Measurements from ENCODE around the gene GCSH.

GCSH gene

GRCh38 chr16:81095953-81096714 is at the start of gene GCSH:
TSS of gene GCSH (minus strand) at chr16:81096395. CDS start at chr16:81096278, 117 bp downstream.
- Mint-ChIP-seq H3K36me3 (ENCODE audit: insufficient read depth) (no peaks in the 10 kb centered on the region), H3K4me1 (peaks cover 6% of the 10 kb centered on the region), H3K27ac (ENCODE audit: low read depth) (peak within 1 kb of the TSS; percentile 19), H3K9me3 (no peaks in the 10 kb centered on the region), H3K4me3 (peak within 1 kb of the TSS; percentile 52), H3K27me3 (no peaks in the 10 kb centered on the region)
- ATAC-seq (replicated peaks; ENCODE audit: extremely low read depth, poor library complexity, severe bottlenecking) (peak; percentile 99), DNase-seq (ENCODE audit: low spot score in 2 of 2) (peak; percentile 94 to 97)

DNA sequence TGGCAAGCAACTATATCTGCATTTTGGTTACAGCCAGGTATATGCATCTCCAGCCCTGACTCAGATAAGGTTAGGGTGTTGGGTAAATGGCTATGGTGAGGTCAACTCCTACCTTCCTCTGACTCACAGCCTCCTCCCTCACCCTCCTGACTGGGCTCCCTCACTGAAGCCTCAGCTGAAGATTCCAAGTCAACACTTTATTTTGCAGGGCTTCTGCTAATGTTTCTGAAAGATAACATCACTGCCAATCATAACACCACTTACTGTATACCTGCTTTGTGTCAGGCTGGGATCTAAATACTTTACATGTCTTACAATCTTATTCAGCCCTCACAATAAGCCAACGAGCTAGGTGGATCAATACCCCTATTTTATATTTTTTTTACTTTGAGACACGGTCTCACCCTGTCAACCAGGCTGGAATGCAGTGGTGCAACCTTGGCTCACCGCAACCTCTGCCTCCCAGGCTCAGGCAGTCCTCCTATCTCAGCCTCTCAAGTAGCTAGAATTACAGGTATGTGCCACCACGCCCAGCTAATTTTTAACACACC is 47.8 kb upstream of the GCSH start:
- Mint-ChIP-seq H3K9me3 (no peaks in the 10 kb centered on the region), H3K27ac (ENCODE audit: low read depth) (no peak overlapping the region), H3K4me1 (no peaks in the 10 kb centered on the region), H3K4me3 (no peak overlapping the region), H3K27me3 (peaks cover 35% of the 10 kb centered on the region), H3K36me3 (ENCODE audit: insufficient read depth) (no peaks in the 10 kb centered on the region)
- no peak for DNase-seq (ENCODE audit: low spot score in 2 of 2)
- ATAC-seq (replicated peaks; ENCODE audit: extremely low read depth, poor library complexity, severe bottlenecking) = no peak

DNA sequence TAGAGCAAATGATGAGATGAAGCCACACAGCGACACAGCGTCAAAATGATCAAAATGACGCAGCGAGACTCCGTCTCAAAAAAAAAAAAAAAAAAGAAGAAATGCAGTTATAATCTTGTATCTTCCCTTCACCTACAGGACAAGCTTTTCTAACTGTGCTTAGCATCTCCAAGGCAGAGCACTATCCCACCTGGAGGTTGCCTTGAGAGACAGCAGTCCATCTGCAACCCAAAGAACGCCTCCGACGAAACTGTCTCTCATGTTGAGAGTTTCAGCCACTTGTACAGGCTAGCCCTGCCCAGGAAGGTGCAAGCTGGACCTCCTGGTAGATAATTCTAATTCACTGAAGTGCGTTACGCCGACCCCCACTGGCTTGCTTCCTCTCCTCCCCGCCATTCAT is 46.7 kb upstream of the GCSH start:
- Mint-ChIP-seq H3K9me3 (no peaks in the 10 kb centered on the region), H3K27ac (ENCODE audit: low read depth) (no peak overlapping the region), H3K4me3 (no peak overlapping the region), H3K4me1 (no peaks in the 10 kb centered on the region), H3K27me3 (peaks cover 35% of the 10 kb centered on the region), H3K36me3 (ENCODE audit: insufficient read depth) (peaks cover 2% of the 10 kb centered on the region)
- no peak for DNase-seq (ENCODE audit: low spot score in 2 of 2)
- ATAC-seq (replicated peaks; ENCODE audit: extremely low read depth, poor library complexity, severe bottlenecking) = no peak

GRCh38 chr16:81140930-81141780 is 45.0 kb upstream of the GCSH start:
- H3K27me3 Mint-ChIP-seq = peaks cover 26% of the 10 kb centered on the region
- ATAC-seq (replicated peaks; ENCODE audit: extremely low read depth, poor library complexity, severe bottlenecking) (no peak), DNase-seq (ENCODE audit: low spot score in 2 of 2) (no peak)
- H3K4me1 Mint-ChIP-seq = no peaks in the 10 kb centered on the region
- no peak overlapping the region for H3K27ac Mint-ChIP-seq (ENCODE audit: low read depth)
- peaks cover 2% of the 10 kb centered on the region for H3K36me3 Mint-ChIP-seq (ENCODE audit: insufficient read depth)
- no peaks in the 10 kb centered on the region for H3K9me3 Mint-ChIP-seq
- no peak overlapping the region for H3K4me3 Mint-ChIP-seq

- Mint-ChIP-seq H3K4me3 (no peak overlapping the region), H3K36me3 (ENCODE audit: insufficient read depth) (peaks cover 2% of the 10 kb centered on the region), H3K27ac (ENCODE audit: low read depth) (no peak overlapping the region), H3K9me3 (no peaks in the 10 kb centered on the region), H3K4me1 (no peaks in the 10 kb centered on the region), H3K27me3 (peaks cover 14% of the 10 kb centered on the region)
- ATAC-seq (replicated peaks; ENCODE audit: extremely low read depth, poor library complexity, severe bottlenecking) (no peak), DNase-seq (ENCODE audit: low spot score in 2 of 2) (no peak)
Measured at GRCh38 chr16:81138831-81139557, 42.8 kb upstream of the GCSH start.

GRCh38 chr16:81137754-81138153 is 41.6 kb upstream of the GCSH start:
- H3K36me3 Mint-ChIP-seq (ENCODE audit: insufficient read depth) = peaks cover 2% of the 10 kb centered on the region
- ATAC-seq (replicated peaks; ENCODE audit: extremely low read depth, poor library complexity, severe bottlenecking) = no peak
- no peak for DNase-seq (ENCODE audit: low spot score in 2 of 2)
- no peaks in the 10 kb centered on the region for H3K9me3 Mint-ChIP-seq
- peaks cover 1% of the 10 kb centered on the region for H3K27me3 Mint-ChIP-seq
- no peaks in the 10 kb centered on the region for H3K4me1 Mint-ChIP-seq
- no peak overlapping the region for H3K4me3 Mint-ChIP-seq
- no peak overlapping the region for H3K27ac Mint-ChIP-seq (ENCODE audit: low read depth)

DNA sequence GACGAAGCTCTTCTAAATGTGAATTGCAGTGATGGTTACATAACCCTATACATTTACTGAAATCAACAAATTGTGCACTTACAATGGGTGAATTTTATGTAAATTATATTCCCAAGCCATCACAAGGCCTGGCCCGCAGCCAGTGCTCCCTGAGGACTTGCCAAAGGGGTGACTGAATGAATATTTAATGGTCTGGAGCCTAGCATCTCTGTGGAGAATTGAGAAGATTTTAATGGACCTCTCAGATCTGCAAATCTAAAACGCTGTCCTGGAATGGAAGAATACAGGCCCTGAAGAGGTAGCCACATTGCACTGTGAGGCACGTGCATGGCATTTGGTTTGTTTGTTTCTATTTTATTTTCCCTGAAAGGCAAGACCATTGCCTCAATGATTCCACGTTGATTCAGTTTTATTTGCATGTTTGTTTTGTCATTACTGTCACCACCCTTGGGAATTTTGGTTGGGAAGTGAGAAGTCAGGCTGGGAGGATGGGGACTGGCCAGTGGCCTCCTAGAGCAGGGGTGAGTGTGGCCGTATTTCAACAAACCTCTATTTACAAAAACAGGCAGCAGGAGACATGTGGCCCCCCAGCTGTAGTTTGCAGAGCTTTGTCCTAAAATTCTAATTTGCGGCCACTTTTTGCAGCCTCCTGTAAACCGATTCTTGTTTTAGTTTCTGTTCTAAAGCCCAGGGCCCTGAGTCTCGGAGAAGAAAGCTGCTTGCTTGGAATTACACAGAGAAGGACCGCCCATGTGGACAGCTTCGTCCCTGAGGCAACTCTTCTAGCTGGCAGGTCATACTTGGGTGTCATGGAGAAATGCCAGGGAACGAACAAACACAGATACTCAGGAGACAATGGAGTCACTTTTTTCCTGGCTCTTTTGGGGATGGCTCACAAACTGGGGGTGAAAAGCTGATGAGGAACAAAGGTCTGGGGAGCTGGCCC is 40.5 kb upstream of the GCSH start:
- no peak for ATAC-seq (replicated peaks; ENCODE audit: extremely low read depth, poor library complexity, severe bottlenecking)

DNA sequence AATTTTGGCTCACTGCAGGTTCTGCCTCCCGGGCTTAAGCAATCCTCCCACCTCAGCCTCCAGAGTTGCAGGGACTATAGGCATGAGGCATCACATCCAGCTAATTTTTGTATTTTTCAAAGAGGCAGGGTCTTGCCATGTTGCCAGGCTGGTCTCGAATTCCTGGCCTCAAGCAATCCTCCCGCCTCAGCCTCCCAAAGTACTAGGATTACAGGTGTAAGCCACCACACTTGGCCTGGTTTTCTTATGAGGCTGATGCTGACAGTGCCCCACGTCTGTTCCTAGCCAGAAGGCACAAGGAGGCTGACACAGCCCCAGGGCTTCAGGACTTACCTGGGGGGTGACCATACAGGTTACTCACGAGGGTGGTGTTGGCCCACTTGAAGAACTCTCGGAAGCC is 33.9 kb upstream of the GCSH start:
- no peaks in the 10 kb centered on the region for H3K36me3 Mint-ChIP-seq (ENCODE audit: insufficient read depth)
- DNase-seq (ENCODE audit: low spot score in 2 of 2) (no peak), ATAC-seq (replicated peaks; ENCODE audit: extremely low read depth, poor library complexity, severe bottlenecking) (no peak)
- H3K27me3 Mint-ChIP-seq = no peaks in the 10 kb centered on the region
- no peak overlapping the region for H3K27ac Mint-ChIP-seq (ENCODE audit: low read depth)
- H3K4me1 Mint-ChIP-seq = no peaks in the 10 kb centered on the region
- H3K4me3 Mint-ChIP-seq = no peak overlapping the region
- H3K9me3 Mint-ChIP-seq = no peaks in the 10 kb centered on the region

More for the DNA sequence above, 40.5 kb upstream of the GCSH start:
- H3K4me1 Mint-ChIP-seq = no peaks in the 10 kb centered on the region
- no peak for DNase-seq (ENCODE audit: low spot score in 2 of 2)
- H3K27me3 Mint-ChIP-seq = no peaks in the 10 kb centered on the region
- peaks cover 2% of the 10 kb centered on the region for H3K36me3 Mint-ChIP-seq (ENCODE audit: insufficient read depth)
- no peaks in the 10 kb centered on the region for H3K9me3 Mint-ChIP-seq
- H3K27ac Mint-ChIP-seq (ENCODE audit: low read depth) = no peak overlapping the region
- H3K4me3 Mint-ChIP-seq = no peak overlapping the region

DNA sequence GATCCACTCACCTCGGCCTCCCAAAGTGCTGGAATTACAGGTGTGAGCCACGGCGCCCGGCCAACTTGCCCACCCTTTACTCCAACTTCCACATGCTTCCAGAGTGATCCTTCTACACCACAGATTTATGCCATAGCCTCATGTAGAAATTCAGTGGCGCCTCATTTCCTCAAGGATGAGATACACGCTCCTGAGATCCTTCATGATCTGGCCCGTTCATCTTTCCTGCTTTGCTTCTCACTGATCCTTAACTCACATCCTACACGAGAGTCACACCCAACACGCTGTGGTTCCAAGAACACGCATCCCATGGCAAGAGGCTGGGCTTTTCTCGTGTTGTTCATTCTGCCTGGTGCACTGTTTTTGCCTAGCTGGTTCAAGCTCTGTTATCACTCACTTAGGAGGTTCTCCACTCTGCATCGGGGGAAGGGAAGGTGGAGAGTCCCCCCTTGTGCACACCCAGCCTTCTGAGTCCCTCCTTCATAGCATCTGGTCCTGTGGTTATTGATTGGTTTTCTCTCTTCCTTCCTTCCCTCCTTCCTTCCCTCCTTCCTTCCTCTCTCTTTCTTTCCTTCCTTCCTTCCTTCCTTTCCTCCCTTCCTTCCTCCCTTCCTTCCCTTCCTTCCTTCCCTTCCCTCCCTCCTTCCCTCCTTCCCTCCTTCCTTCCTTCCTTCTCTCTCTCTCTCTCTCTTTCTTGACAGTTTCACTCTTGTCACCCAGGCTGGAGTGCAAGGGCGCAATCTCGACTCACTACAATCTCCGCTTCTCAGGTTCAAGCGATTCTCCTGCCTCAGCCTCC is 32.7 kb upstream of the GCSH start:
- no peak overlapping the region for H3K4me3 Mint-ChIP-seq
- DNase-seq (ENCODE audit: low spot score in 2 of 2) (no peak), ATAC-seq (replicated peaks; ENCODE audit: extremely low read depth, poor library complexity, severe bottlenecking) (no peak)
- H3K9me3 Mint-ChIP-seq = no peaks in the 10 kb centered on the region
- H3K27ac Mint-ChIP-seq (ENCODE audit: low read depth) = no peak overlapping the region
- no peaks in the 10 kb centered on the region for H3K36me3 Mint-ChIP-seq (ENCODE audit: insufficient read depth)
- H3K4me1 Mint-ChIP-seq = no peaks in the 10 kb centered on the region
- no peaks in the 10 kb centered on the region for H3K27me3 Mint-ChIP-seq

GRCh38 chr16:81127051-81127450 is 30.9 kb upstream of the GCSH start:
- H3K4me3 Mint-ChIP-seq = no peak overlapping the region
- no peaks in the 10 kb centered on the region for H3K27me3 Mint-ChIP-seq
- DNase-seq (ENCODE audit: low spot score in 2 of 2) (no peak), ATAC-seq (replicated peaks; ENCODE audit: extremely low read depth, poor library complexity, severe bottlenecking) (no peak)
- H3K9me3 Mint-ChIP-seq = no peaks in the 10 kb centered on the region
- no peak overlapping the region for H3K27ac Mint-ChIP-seq (ENCODE audit: low read depth)
- H3K4me1 Mint-ChIP-seq = no peaks in the 10 kb centered on the region
- no peaks in the 10 kb centered on the region for H3K36me3 Mint-ChIP-seq (ENCODE audit: insufficient read depth)

All from central memory CD8-positive, alpha-beta T cell (primary cell).